K562 (cell line): ENCODE results near the gene ARHGAP15. TPM values are rescaled to one million over a fixed set of nuclear protein-coding genes. Genes with fewer than 3 reads are reported as not detected.

Experiments used
- ATAC-seq: fragments of 200-7000 bp; cut with Tn5 transposase; 3 replicates; pipeline ENCODE4 v1.9.1; 2020; ENCODE audit warnings: moderate library complexity
- BruUV-seq: library from RNA; stranded (reverse); fragments of 400-500 nt; replicated peaks from 2 replicates; lab custom pipeline; 2021; lab: Mats Ljungman, UMichigan
- CTCF ChIA-PET: fragments of 300-600 bp; formaldehyde crosslinking; extraction: SDS; loops from one replicate; lab custom pipeline; 2021; ENCODE audit warnings: low intra/inter-chr PET ratio; lab: Yijun Ruan, JAX
- POLR2A ChIA-PET: fragments of 300-600, 350-650 bp; sonication (Branson Sonifier 250); formaldehyde crosslinking; extraction: SDS; loops from one replicate; lab custom pipeline; 2021; ENCODE audit warnings: antibody characterized with exemption, inconsistent platforms; lab: Yijun Ruan, JAX
- DNase-seq, 4 experiments: peaks; one replicate each; pipeline versions ENCODE4 v3.0.0 to v3.0.0-alpha.2; 2011 to 2018; ENCODE audit warnings: low spot score in 3 of 4, mixed read lengths in 3 of 4; ENCODE audit errors: extremely low read depth in 1 of 4
- FAIRE-seq: peaks from 2 replicates; lab custom pipeline; 2011; peaks lifted over from hg19 to GRCh38; lab: Jason Lieb, UNC
- H2AFZ ChIP-seq: 2 replicates; pipeline ENCODE4 v1.6.0; 2011; ENCODE audit warnings: low read depth, low read length, control low read depth, inconsistent platforms
- H3K27ac ChIP-seq: fragments of 200-600 bp; 3 replicates; pipeline ENCODE4 v1.8.0; 2011; ENCODE audit warnings: low read depth, mild to moderate bottlenecking, control low read depth, inconsistent platforms, low read length, moderate library complexity, mixed read lengths; ENCODE audit errors: extremely low read depth
- H3K27me3 ChIP-seq, 2 experiments: fragments of 300-600 bp in 1 of 2; 2 replicates in 1 of 2; 3 replicates in 1 of 2; pipeline versions ENCODE4 v1.6.0 to v1.8.0; 2011; ENCODE audit warnings: inconsistent platforms in 2 of 2, low read length in 2 of 2, mild to moderate bottlenecking in 1 of 2, mixed read lengths in 1 of 2, moderate library complexity in 1 of 2; ENCODE audit not compliant: control insufficient read depth in 2 of 2, insufficient read depth in 2 of 2
- H3K36me3 ChIP-seq: fragments of 300-600 bp; 3 replicates; pipeline ENCODE4 v1.8.0; 2011; ENCODE audit warnings: mild to moderate bottlenecking, low read length, inconsistent platforms; ENCODE audit not compliant: control insufficient read depth, insufficient read depth
- H3K4me1 ChIP-seq, 2 experiments: fragments of 200-600 bp in 1 of 2; replicated peaks in 1 of 2; 2 replicates in 1 of 2; 3 replicates in 1 of 2; pipeline versions ENCODE4 v1.5.1 to v1.8.0; 2011; ENCODE audit warnings: inconsistent platforms in 2 of 2, low read length in 2 of 2, mild to moderate bottlenecking in 1 of 2, mixed read lengths in 1 of 2, moderate library complexity in 1 of 2; ENCODE audit not compliant: control insufficient read depth in 2 of 2, insufficient read depth in 2 of 2
- H3K4me2 ChIP-seq: 2 replicates; pipeline ENCODE4 v1.6.1; 2011; ENCODE audit warnings: low read length, control low read depth, inconsistent platforms, mixed read lengths; ENCODE audit not compliant: insufficient read depth
- H3K4me3 ChIP-seq: fragments of 200-600 bp; sonication (generic), shearing (Covaris generic); 2 replicates; pipeline ENCODE4 v1.5.1; 2016; ENCODE audit warnings: control low read depth, inconsistent platforms
- H3K79me2 ChIP-seq: fragments of 200-600 bp; 3 replicates; pipeline ENCODE4 v1.8.0; 2011; ENCODE audit warnings: low read length, inconsistent platforms; ENCODE audit not compliant: control insufficient read depth, insufficient read depth
- H3K9ac ChIP-seq, 2 experiments: 2 replicates each; pipeline versions ENCODE4 v1.6.0 to v1.6.1; 2011; ENCODE audit warnings: low read depth in 2 of 2, low read length in 2 of 2, control low read depth in 1 of 2, inconsistent platforms in 1 of 2, mild to moderate bottlenecking in 1 of 2, mixed read lengths in 1 of 2; ENCODE audit not compliant: insufficient read depth in 1 of 2
- H3K9me1 ChIP-seq: one replicate; pipeline ENCODE4 v1.6.0; 2011; ENCODE audit warnings: inconsistent platforms, mild to moderate bottlenecking, low read length, moderate library complexity; ENCODE audit not compliant: control insufficient read depth, insufficient read depth
- H3K9me3 ChIP-seq: replicated peaks from 2 replicates; pipeline ENCODE4 v1.5.1; 2011; ENCODE audit warnings: low read depth, low read length, inconsistent platforms; ENCODE audit not compliant: control insufficient read depth, insufficient read depth
- H4K20me1 ChIP-seq: replicated peaks from 2 replicates; pipeline ENCODE4 v1.6.1; 2011; ENCODE audit warnings: low read length, inconsistent platforms, mixed read lengths; ENCODE audit not compliant: control insufficient read depth, insufficient read depth
- ESRRB ChIP-seq: fragments of 250-450 bp; sonication (Bioruptor Pico); IDR thresholded peaks from 2 replicates; pipeline ENCODE4 v1.5.0; 2020; ENCODE audit warnings: mild to moderate bottlenecking, moderate library complexity, borderline replicate concordance
- MYC ChIP-seq, 2 experiments: fragments of 250-450 bp in 1 of 2; sonication (Bioruptor Pico) in 1 of 2; IDR thresholded peaks; 2 replicates each; pipeline versions ENCODE4 v1.5.1 to v1.6.1; 2012 to 2021; ENCODE audit warnings: low read depth in 2 of 2, borderline replicate concordance in 1 of 2, improper control_type of control experiment in 1 of 2, low read length in 1 of 2, mild to moderate bottlenecking in 1 of 2, moderate library complexity in 1 of 2
- RFX7 ChIP-seq: fragments of 250-450 bp; sonication (Bioruptor Pico); IDR thresholded peaks from 2 replicates; pipeline ENCODE4 v1.5.1; 2021; ENCODE audit warnings: mild to moderate bottlenecking
- WGBS: fragments of 100-300 bp; shearing (Covaris generic); methylation state at CpG from one replicate; pipeline ENCODE4 v1.1.6; 2016; ENCODE audit warnings: low coverage, mixed read lengths; ENCODE audit not compliant: insufficient coverage; ENCODE audit errors: missing lambda C conversion rate; 5-methylcytosine and 5-hydroxymethylcytosine counted together
- in situ Hi-C: fragments of 300-500 bp; cut with MboI; formaldehyde crosslinking; loops from 4 replicates; pipeline ENCODE4 v1.15.0; 2018; ENCODE audit warnings: inconsistent platforms, mixed read lengths
- intact Hi-C: fragments of 100-400 bp; cut with micrococcal nuclease; formaldehyde crosslinking; loops from 2 replicates; pipeline ENCODE4 v1.14.2; 2022
- polyA plus RNA-seq, 8 experiments: library from polyadenylated mRNA; depleted of rRNA in 4 of 8; stranded (reverse) in 5 of 8; unstranded in 3 of 8; fragments of >200 nt; fragmentation: Nextera tagmentation in 2 of 8; fragmentation: Illumina TruSeq in 1 of 8; extraction: Ambion mirVana in 2 of 8; extraction: Trizol in 1 of 8; gene quantifications; 2 replicates each; pipeline versions ENCODE4 v1.2.1 to v1.2.3, GENCODE V29; 2011 to 2014; ENCODE audit warnings: inconsistent platforms in 1 of 8, missing spikeins in 1 of 8
- total RNA-seq, 7 experiments: library from RNA; depleted of rRNA in 6 of 7; stranded (reverse); fragments of >200 nt in 6 of 7; fragmentation: Illumina TruSeq in 2 of 7; extraction: Trizol in 2 of 7; gene quantifications; 2 replicates each; pipeline versions ENCODE4 v1.2.1 to v1.2.3, GENCODE V29; 2011 to 2021; ENCODE audit warnings: low replicate concordance in 1 of 7
- TF ChIP-seq, protein P1 (sequence below), 2 experiments: IDR thresholded peaks; 2 replicates each; pipeline ENCODE4 v1.6.1; 2012; ENCODE audit warnings: improper control_type of control experiment in 2 of 2, low read depth in 2 of 2, low read length in 2 of 2, borderline replicate concordance in 1 of 2
- TF ChIP-seq, protein P2 (sequence below): fragments of 250-450 bp; sonication (Bioruptor Pico); IDR thresholded peaks from 2 replicates; pipeline ENCODE4 v1.8.0; 2021; ENCODE audit warnings: moderate library complexity, mild to moderate bottlenecking, inconsistent platforms

The ARHGAP15 gene
- total and polyA plus RNA-seq, 9 of the 15 experiments (the other 6 are each of a cell fraction or from before 2014, with no cell fraction given), result 1.5 to 17.9 (median 7.9) TPM

DNA sequence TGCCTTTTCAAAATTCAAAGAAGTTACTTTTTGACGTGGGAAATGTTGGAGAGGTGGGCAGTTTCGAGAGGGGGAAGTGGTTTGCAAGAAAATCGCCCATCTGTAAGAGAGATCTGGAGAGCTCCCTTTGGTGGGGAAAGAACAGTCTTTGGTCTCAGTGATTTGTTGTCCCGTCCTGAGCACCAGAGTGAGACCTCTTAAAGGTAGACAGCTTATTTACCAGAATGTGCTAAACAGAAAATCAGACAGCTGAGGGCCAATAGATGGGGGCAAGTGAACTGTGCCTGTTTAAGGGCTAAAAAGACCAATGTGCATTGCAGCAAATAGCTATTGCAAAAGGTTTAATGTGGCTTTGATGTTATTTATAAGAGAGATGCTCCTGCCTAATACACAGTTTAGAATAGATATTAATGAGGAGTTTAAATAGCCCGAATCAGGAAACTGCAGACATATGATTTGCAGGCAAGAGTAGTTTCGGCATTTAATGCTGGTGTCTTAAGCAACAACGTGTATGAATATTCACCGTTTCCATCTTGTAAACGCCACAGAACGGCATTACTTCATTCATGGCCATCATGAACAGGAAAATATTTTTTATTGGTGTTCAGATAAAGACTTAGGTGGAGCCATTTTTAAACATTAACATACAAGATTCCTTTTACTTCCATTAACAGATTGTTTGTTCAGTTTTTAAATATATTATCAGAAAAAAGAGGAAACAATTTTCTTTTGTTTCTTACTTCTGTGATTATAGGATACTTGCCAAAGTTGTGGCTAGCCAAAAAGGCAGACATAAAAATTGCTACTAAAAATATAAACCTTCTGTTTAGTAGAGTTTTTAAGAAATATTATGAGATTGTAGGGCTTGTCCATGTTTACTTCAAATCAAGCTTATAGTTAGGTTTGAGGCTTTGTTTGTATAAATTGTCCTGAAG is 29.6 kb downstream of the ARHGAP15 start:
- ChIA-PET CTCF (no interaction called here), POLR2A (interaction anchor here (0.7 kb wide), 1 partner anchor 14 kb away, joined by 4 read pairs; no protein-coding TSS in a partner anchor)
- DNase-seq (no peak), ATAC-seq (no peak), FAIRE-seq (no peak)
- H3K27ac ChIP-seq, result no peak overlapping the region
- H3K79me2 ChIP-seq, result no peaks in the 10 kb centered on the region
- no peaks in the 10 kb centered on the region for H3K4me1 ChIP-seq
- no peaks in the 10 kb centered on the region for H3K36me3 ChIP-seq
- H3K9me1 ChIP-seq, result no peaks in the 10 kb centered on the region
- in situ Hi-C loops, result no loop called here
- H3K27me3 ChIP-seq, result no peaks in the 10 kb centered on the region
- H4K20me1 ChIP-seq, result no peaks in the 10 kb centered on the region
- intact Hi-C loops, result no loop called here
- 3% methylated on average over 10 of the region's 10 CpGs for WGBS
- TF ChIP-seq ESRRB (CRISPR knock-in tag), result no peak
- TF ChIP-seq RFX7, result no peak
- TF ChIP-seq, protein P1, sequence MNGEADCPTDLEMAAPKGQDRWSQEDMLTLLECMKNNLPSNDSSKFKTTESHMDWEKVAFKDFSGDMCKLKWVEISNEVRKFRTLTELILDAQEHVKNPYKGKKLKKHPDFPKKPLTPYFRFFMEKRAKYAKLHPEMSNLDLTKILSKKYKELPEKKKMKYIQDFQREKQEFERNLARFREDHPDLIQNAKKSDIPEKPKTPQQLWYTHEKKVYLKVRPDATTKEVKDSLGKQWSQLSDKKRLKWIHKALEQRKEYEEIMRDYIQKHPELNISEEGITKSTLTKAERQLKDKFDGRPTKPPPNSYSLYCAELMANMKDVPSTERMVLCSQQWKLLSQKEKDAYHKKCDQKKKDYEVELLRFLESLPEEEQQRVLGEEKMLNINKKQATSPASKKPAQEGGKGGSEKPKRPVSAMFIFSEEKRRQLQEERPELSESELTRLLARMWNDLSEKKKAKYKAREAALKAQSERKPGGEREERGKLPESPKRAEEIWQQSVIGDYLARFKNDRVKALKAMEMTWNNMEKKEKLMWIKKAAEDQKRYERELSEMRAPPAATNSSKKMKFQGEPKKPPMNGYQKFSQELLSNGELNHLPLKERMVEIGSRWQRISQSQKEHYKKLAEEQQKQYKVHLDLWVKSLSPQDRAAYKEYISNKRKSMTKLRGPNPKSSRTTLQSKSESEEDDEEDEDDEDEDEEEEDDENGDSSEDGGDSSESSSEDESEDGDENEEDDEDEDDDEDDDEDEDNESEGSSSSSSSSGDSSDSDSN (IDR thresholded peaks at IDR 0.05; ENCODE audit: borderline replicate concordance in 1 of 2, low read depth in 2 of 2, low read length in 2 of 2), result no peak
- TF ChIP-seq MYC (IDR thresholded peaks at IDR 0.05; ENCODE audit: low read depth, low read length), result no peak
- TF ChIP-seq MYC (CRISPR knock-in tag; IDR thresholded peaks at IDR 0.05; ENCODE audit: borderline replicate concordance, low read depth), result no peak
- TF ChIP-seq, protein P2, sequence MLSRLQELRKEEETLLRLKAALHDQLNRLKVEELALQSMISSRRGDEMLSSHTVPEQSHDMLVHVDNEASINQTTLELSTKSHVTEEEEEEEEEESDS (CRISPR knock-in tag), result no peak
- H3K9me3 ChIP-seq, result no peaks in the 10 kb centered on the region
- H3K9ac ChIP-seq, result no peak overlapping the region
- BruUV-seq, result no TSS peak
- no peak overlapping the region for H3K4me3 ChIP-seq
- H2AFZ ChIP-seq, result no peak overlapping the region
- H3K4me2 ChIP-seq, result no peak overlapping the region
